ENCODE results near the gene ZNF740.

Gene ZNF740

GRCh38 chr12:53179687-53180219 lies 769 bp upstream of the ZNF740 start:
- DNase-seq (ENCODE audit: low read depth, low spot score), result no peak
- in situ Hi-C loops (cut with HindIII; ENCODE audit: low sequenced_read_pairs), result no loop called here
- TF ChIP-seq, protein P1, sequence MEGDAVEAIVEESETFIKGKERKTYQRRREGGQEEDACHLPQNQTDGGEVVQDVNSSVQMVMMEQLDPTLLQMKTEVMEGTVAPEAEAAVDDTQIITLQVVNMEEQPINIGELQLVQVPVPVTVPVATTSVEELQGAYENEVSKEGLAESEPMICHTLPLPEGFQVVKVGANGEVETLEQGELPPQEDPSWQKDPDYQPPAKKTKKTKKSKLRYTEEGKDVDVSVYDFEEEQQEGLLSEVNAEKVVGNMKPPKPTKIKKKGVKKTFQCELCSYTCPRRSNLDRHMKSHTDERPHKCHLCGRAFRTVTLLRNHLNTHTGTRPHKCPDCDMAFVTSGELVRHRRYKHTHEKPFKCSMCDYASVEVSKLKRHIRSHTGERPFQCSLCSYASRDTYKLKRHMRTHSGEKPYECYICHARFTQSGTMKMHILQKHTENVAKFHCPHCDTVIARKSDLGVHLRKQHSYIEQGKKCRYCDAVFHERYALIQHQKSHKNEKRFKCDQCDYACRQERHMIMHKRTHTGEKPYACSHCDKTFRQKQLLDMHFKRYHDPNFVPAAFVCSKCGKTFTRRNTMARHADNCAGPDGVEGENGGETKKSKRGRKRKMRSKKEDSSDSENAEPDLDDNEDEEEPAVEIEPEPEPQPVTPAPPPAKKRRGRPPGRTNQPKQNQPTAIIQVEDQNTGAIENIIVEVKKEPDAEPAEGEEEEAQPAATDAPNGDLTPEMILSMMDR (IDR thresholded peaks at IDR 0.05; ENCODE audit: low read depth, low read length), result no peak
- peak overlapping the region; percentile 72 for H3K4me3 ChIP-seq (ENCODE audit: low read depth, low read length)

GRCh38 chr12:53180931-53181645 lies 566 bp downstream of the ZNF740 start:
- peak; percentile 44 for DNase-seq (ENCODE audit: low read depth, low spot score)
- peak overlapping the region; percentile 72 for H3K4me3 ChIP-seq (ENCODE audit: low read depth, low read length)
- TF ChIP-seq, protein P1 (IDR thresholded peaks at IDR 0.05; ENCODE audit: low read depth, low read length), result no peak
- in situ Hi-C loops (cut with HindIII; ENCODE audit: low sequenced_read_pairs), result no loop called here

GRCh38 chr12:53181935-53182334 lies 1.4 kb downstream of the ZNF740 start:
- in situ Hi-C loops (cut with HindIII; ENCODE audit: low sequenced_read_pairs), result no loop called here
- H3K4me3 ChIP-seq (ENCODE audit: low read depth, low read length), result peak overlapping the region; percentile 72
- TF ChIP-seq, protein P1 (IDR thresholded peaks at IDR 0.05; ENCODE audit: low read depth, low read length), result no peak
- no peak for DNase-seq (ENCODE audit: low read depth, low spot score)

- TF ChIP-seq, protein P1 (IDR thresholded peaks at IDR 0.05; ENCODE audit: low read depth, low read length), result no peak
- no peak for DNase-seq (ENCODE audit: low read depth, low spot score)
- in situ Hi-C loops (cut with HindIII; ENCODE audit: low sequenced_read_pairs), result no loop called here
- H3K4me3 ChIP-seq (ENCODE audit: low read depth, low read length), result no peak overlapping the region
Measured at GRCh38 chr12:53182903-53183302, 2.4 kb downstream of the ZNF740 start.

- DNase-seq (ENCODE audit: low read depth, low spot score), result no peak
- in situ Hi-C loops (cut with HindIII; ENCODE audit: low sequenced_read_pairs), result no loop called here
- TF ChIP-seq, protein P1 (IDR thresholded peaks at IDR 0.05; ENCODE audit: low read depth, low read length), result no peak
- no peak overlapping the region for H3K4me3 ChIP-seq (ENCODE audit: low read depth, low read length)
Measured at GRCh38 chr12:53184828-53185227, 4.3 kb downstream of the ZNF740 start.

DNA sequence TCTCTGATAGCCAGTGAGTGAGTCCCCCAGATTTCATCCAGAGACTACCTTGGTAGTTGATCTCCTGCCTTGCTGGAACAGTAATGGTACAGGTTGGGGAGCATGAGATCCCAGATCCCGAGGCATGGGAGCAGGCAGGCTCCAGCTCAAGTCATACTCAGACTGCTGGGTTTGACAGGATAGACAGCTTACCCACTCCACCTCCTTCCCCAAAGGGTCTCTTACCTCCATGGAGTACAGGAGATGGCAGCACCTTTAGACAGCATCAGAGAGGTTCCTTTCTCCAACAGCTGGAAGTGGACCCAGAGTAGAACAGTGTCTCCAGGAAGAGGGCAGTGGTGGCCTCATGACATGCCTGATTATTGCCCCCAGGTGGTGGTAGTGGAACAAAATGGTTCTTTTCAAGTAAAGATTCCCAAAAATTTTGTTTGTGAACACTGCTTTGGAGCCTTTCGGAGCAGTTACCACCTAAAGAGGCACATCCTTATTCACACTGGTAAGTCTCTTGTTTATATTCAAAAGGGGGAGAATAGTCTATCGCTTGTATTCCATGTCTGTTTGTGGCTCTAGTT lies 5.1 kb downstream of the ZNF740 start:
- H3K4me3 ChIP-seq (ENCODE audit: low read depth, low read length), result no peak overlapping the region
- TF ChIP-seq, protein P1 (IDR thresholded peaks at IDR 0.05; ENCODE audit: low read depth, low read length), result no peak
- no peak for DNase-seq (ENCODE audit: low read depth, low spot score)
- in situ Hi-C loops (cut with HindIII; ENCODE audit: low sequenced_read_pairs), result no loop called here

Data from astrocyte of the spinal cord (primary cell).